ENCODE data around the gene IWS1.

DNA sequence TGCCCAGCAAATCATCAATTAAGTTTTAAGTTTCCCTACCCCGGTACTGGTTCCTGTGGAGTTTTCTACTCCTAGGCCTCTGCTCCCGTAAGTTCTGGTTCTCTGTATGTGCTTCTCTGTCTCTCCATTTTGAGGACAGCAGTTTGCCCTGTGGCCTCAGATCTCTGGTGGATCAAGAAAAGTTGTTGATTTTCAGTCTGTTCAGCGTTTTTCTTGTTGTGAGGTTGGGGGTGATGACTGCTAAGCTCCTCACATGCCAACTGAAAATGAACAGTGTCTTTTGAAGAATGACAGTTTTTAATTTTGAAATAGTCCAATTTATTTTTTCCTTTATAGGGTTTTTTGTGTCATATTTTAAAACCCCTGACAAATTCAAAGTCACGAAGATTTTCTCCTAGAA is 76.4 kb downstream of the IWS1 start:
- no peak for TF ChIP-seq EZH2phosphoT487 (IDR thresholded peaks at IDR 0.05; ENCODE audit: insufficient read depth, low read depth)
- no peak for TF ChIP-seq EZH2 (IDR thresholded peaks at IDR 0.05; ENCODE audit: insufficient read depth, poor library complexity, severe bottlenecking)
